Liver (tissue), 3 donors: ENCODE measurements around the gene C1orf53.

Source experiments
- CTCF ChIP-seq: fragments of 150-350 bp; IDR thresholded peaks from 2 replicates; pipeline ENCODE4 v1.5.1; 2017; ENCODE audit warnings: improper control_type of control experiment, low read depth, low read length; ENCODE audit not compliant: missing input control
- EGR1 ChIP-seq, 2 donors: IDR thresholded peaks; 2 replicates each; pipeline ENCODE4 v1.6.1; 2016 to 2018; ENCODE audit warnings: antibody characterized with exemption in 2 of 2, low read depth in 2 of 2
- FOXA2 ChIP-seq: IDR thresholded peaks from 2 replicates; pipeline ENCODE4 v1.6.1; 2016; ENCODE audit warnings: antibody characterized with exemption
- HNF4A ChIP-seq, 2 donors: conservative IDR thresholded peaks; 2 replicates each; pipeline ENCODE4 v1.6.1; 2016; ENCODE audit warnings: antibody characterized with exemption in 2 of 2, mild to moderate bottlenecking in 2 of 2
- JUND ChIP-seq, 2 donors: IDR thresholded peaks; 2 replicates each; pipeline ENCODE4 v1.6.1; 2016; ENCODE audit warnings: antibody characterized with exemption in 2 of 2
- NR2F2 ChIP-seq: IDR thresholded peaks from 2 replicates; pipeline ENCODE4 v1.6.1; 2016; ENCODE audit warnings: antibody characterized with exemption
- RAD21 ChIP-seq, 2 donors: IDR thresholded peaks; 2 replicates each; pipeline ENCODE4 v1.6.1; 2016; ENCODE audit warnings: antibody characterized with exemption in 2 of 2, mild to moderate bottlenecking in 2 of 2
- REST ChIP-seq: IDR thresholded peaks from 2 replicates; pipeline ENCODE4 v1.6.1; 2016; ENCODE audit warnings: antibody characterized with exemption, mild to moderate bottlenecking
- RXRA ChIP-seq, 2 donors: IDR thresholded peaks; 2 replicates each; pipeline ENCODE4 v1.6.1; 2017 to 2018; ENCODE audit warnings: antibody characterized with exemption in 2 of 2, mild to moderate bottlenecking in 1 of 2
- TAF1 ChIP-seq: conservative IDR thresholded peaks from 2 replicates; pipeline ENCODE4 v1.6.1; 2016; ENCODE audit warnings: antibody characterized with exemption, mild to moderate bottlenecking
- YY1 ChIP-seq: IDR thresholded peaks from 2 replicates; pipeline ENCODE4 v1.6.1; 2016; ENCODE audit warnings: antibody characterized with exemption, mild to moderate bottlenecking
- ZBTB33 ChIP-seq: IDR thresholded peaks from 2 replicates; pipeline ENCODE4 v1.6.1; 2016; ENCODE audit warnings: antibody characterized with exemption
- TF ChIP-seq, protein P1 (sequence below): IDR thresholded peaks from 2 replicates; pipeline ENCODE4 v1.6.1; 2016; ENCODE audit warnings: antibody characterized with exemption
- TF ChIP-seq, protein P2 (sequence below): IDR thresholded peaks from 2 replicates; pipeline ENCODE4 v1.6.1; 2016; ENCODE audit warnings: antibody characterized with exemption
- donor health status: healthy.
- donor health status: healthy.

DNA sequence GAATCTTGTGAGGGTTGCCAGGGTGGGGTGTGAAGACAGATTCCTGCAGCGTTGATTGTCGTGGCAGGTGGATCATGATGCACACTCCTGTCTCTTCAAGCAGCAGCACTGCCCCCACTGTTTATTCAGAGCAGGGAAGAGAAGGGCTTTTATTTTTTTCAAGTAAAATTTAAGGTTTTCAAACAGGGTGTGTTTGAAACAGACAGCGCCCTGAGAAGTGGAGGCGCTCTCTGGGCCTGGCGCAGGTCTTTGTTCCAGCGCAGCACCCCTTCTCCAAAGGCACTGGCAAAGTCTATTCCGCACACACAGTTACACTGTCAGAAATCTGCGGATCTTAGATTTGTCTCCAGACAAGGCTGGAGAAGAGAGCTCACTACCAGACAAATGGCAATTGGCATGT is 7.0 kb downstream of the C1orf53 start:
- TF ChIP-seq TAF1 (no peak), HNF4A (conservative IDR thresholded peaks at IDR 0.05) (no peak), FOXA2 (no peak), EGR1 (IDR thresholded peaks at IDR 0.05; ENCODE audit: low read depth in 2 of 2) (no peak), CTCF (no peak), RAD21 (IDR thresholded peaks at IDR 0.05) (no peak), YY1 (no peak), JUND (IDR thresholded peaks at IDR 0.05) (no peak), RXRA (IDR thresholded peaks at IDR 0.05) (no peak), ZBTB33 (no peak), REST (no peak), NR2F2 (no peak)
- TF ChIP-seq, protein P1, sequence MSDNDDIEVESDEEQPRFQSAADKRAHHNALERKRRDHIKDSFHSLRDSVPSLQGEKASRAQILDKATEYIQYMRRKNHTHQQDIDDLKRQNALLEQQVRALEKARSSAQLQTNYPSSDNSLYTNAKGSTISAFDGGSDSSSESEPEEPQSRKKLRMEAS = no peak
- TF ChIP-seq, protein P2, sequence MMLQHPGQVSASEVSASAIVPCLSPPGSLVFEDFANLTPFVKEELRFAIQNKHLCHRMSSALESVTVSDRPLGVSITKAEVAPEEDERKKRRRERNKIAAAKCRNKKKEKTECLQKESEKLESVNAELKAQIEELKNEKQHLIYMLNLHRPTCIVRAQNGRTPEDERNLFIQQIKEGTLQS = no peak
